Endometrium (tissue), 2 donors: ENCODE results near the gene ZMYND11.
"Not testable (repeated sequence)": the region's sequence is repeated elsewhere in the genome, so short reads cannot be mapped to it uniquely, and the experiment has no call there.

Experiments used
- FAIRE-seq: peaks from 2 replicates; lab custom pipeline; 2012; peaks lifted over from hg19 to GRCh38; lab: Jason Lieb, UNC
- donor health status: control.
- donor health status: control.

ZMYND11 gene

GRCh38 chr10:248307-248706 lies 113.1 kb downstream of the ZMYND11 start:
- no peak for FAIRE-seq

GRCh38 chr10:251982-252582 lies 116.8 kb downstream of the ZMYND11 start:
- no peak for FAIRE-seq

GRCh38 chr10:260819-261429 lies 125.7 kb downstream of the ZMYND11 start:
- no peak for FAIRE-seq

- FAIRE-seq = not testable (repeated sequence)
Measured at GRCh38 chr10:264160-265073, 129.2 kb downstream of the ZMYND11 start.

- not testable (repeated sequence) for FAIRE-seq
Measured at GRCh38 chr10:265074-265440, 129.8 kb downstream of the ZMYND11 start.

GRCh38 chr10:265816-266588 lies 130.7 kb downstream of the ZMYND11 start:
- not testable (repeated sequence) for FAIRE-seq

GRCh38 chr10:266974-267425 lies 131.7 kb downstream of the ZMYND11 start:
- no peak for FAIRE-seq

GRCh38 chr10:267705-268104 lies 132.4 kb downstream of the ZMYND11 start:
- no peak for FAIRE-seq

- no peak for FAIRE-seq
Measured at GRCh38 chr10:269440-270074, 134.3 kb downstream of the ZMYND11 start.

GRCh38 chr10:271201-271600 lies 135.9 kb downstream of the ZMYND11 start:
- FAIRE-seq = no peak

GRCh38 chr10:271722-272121 lies 136.5 kb downstream of the ZMYND11 start:
- FAIRE-seq = no peak

- FAIRE-seq = no peak
Measured at GRCh38 chr10:273088-273487, 137.8 kb downstream of the ZMYND11 start.

- no peak for FAIRE-seq
Measured at GRCh38 chr10:274866-275265, 139.6 kb downstream of the ZMYND11 start.

GRCh38 chr10:275680-276079 lies 140.4 kb downstream of the ZMYND11 start:
- FAIRE-seq = no peak

GRCh38 chr10:277963-278362 lies 142.7 kb downstream of the ZMYND11 start:
- FAIRE-seq = no peak

GRCh38 chr10:278707-279106 lies 143.5 kb downstream of the ZMYND11 start:
- no peak for FAIRE-seq

- FAIRE-seq = no peak
Measured at GRCh38 chr10:279232-279631, 144.0 kb downstream of the ZMYND11 start.

- FAIRE-seq = no peak
Measured at GRCh38 chr10:279655-280054, 144.4 kb downstream of the ZMYND11 start.

- no peak for FAIRE-seq
Measured at GRCh38 chr10:282294-283139, 147.3 kb downstream of the ZMYND11 start.

- FAIRE-seq = no peak
Measured at GRCh38 chr10:283140-283479, 147.9 kb downstream of the ZMYND11 start.

GRCh38 chr10:283916-284356 lies 148.7 kb downstream of the ZMYND11 start:
- FAIRE-seq = no peak
